Stimulated activated CD4-positive, alpha-beta T cell treated with anti-CD3 and anti-CD28 coated beads, Interleukin-1b, Interleukin-23, amount 100 ng/mL, for 4 hours (primary cell): ENCODE results near the gene ZNF260.
A peak's percentile ranks its signal among the peaks of the same experiment; 100 is the strongest.
"Not testable (repeated sequence)": the region's sequence is repeated elsewhere in the genome, so short reads cannot be mapped to it uniquely, and the experiment has no call there.

Source experiments
- DNase-seq, 2 donors: peaks; one replicate each; pipeline ENCODE4 v3.0.0-alpha.2; 2020; ENCODE audit warnings: low read depth in 2 of 2

The ZNF260 gene

DNA sequence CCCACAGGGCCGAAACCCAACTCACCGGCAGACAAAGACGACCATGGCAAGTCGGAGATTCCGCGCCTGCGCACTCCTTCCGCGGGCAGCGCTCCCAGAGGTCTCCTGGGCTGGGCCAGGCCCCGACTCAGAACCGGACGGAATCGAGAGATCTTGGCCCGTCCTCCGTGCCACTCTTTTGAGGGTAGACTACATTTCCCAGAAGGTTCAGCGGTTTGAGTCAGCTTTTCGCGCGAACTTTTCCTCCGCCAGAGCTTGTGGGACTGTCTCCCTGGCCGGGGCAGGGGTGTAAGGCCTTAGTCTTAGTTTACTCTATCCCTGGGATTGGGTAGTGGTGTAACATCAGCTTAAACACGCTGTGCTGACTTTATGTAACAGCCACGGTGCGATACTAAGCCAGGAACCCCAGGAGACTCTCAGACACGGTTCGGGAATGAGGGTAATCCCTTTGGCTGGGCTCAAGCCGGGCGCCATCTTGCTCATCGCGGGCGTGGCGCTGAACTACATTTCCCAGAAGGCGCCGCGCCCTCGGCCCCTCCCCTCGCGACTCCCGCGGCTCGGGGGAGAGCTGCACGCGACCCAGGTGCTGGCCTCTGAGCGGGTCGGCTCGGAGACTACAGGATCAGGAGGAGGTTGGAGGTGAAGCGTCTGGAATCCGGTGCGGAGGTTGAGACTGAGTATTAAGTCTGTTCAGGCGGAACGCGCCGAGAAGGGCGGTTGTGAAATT, at the start of gene ZNF260:
ZNF260 (minus strand) TSS at position 78 of the 727 bp plus-strand sequence. CDS start 13,033 bp downstream, outside the sequence.
- peak; percentile 87 to 89 for DNase-seq

DNA sequence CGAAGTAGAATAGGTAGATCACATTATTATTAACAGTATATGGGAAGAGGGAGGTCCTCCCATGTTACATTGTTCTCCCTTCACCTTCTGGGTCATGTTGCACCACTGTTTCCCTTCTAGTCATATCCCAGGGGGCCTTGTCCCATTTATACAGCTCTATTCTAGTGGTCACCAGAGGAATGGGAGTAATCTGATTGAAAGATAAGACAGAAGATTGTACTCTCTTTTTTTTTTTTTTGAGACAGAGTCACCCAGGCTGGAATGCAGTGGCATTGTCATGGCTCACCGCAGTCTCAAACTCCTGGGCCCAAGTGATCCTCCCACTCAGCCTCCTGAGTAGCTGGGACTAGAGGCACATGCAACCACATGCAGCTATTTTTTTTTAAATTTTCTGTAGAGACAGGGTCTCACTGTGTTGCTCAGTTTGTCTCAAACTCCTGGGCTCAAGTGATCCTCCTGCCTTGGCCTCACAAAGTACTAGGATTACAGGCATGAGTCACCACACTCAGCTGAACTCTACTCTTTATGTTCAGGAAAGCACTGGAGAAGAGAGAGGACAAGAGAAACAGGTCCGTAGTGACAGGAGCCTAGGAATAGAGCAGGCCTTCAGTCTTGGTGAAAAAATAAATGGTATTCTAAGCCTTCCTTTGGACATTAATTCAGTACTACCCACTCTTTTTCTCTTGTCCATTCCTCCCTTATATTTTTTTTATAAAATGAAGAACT, 49.4 kb upstream of the ZNF260 start:
- no peak for DNase-seq

DNA sequence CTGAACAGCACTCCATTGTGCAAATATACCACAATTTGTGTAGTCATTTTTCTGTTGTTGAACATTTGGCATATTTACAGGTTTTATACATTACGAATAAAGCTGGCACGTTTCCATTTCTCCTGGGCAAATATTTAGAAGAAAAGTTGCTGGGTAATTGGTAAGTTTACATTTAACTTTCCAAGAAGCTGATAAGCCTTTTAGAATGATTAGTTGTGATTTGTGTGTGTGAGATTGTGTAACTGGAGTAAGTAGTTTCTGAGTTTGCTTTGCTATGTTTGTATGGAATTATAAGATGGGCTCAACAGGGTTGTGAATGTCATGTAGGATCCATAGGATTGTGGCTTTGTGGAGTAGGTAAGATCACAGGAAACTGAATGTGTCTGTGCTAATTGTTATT, 46.7 kb upstream of the ZNF260 start:
- no peak for DNase-seq

DNA sequence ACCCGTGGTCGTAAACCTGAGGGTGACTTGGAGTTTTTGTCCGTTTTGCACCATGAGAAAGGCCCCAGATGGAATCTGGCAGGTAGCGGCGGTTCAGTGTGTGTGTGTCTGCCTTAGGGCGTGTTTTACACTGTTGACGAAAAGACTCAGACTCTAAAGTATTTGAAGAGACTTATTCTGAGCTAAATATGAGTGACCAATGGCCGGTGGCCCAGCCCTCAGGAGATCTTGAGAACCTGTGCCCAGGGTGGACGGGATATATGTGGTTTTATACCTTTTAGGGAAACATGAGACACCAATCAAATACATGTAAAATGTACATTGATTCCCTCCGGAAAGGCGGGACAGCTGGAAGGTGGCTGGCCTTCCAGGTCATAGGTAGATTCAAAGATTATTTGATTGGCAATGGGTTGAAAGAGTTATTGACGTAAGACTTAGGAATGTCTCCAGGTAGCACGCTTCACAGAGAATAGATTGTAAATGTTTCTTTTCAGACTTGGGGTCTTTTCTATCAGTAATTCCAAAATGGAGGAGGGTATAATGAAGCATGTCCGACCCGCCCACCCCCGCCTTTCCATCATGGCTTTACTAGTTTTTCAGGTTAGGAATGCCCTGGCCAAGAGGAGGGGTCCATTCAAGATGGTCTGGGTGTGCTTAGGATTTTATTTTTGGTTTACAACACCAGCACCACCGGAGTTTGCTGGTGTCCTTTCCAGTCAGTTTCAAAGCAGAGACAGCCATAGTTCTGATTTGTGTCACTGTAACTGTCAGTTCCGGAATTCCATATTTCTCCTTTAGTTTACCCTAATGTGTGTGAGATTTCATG, 46.0 kb upstream of the ZNF260 start:
- no peak for DNase-seq

DNA sequence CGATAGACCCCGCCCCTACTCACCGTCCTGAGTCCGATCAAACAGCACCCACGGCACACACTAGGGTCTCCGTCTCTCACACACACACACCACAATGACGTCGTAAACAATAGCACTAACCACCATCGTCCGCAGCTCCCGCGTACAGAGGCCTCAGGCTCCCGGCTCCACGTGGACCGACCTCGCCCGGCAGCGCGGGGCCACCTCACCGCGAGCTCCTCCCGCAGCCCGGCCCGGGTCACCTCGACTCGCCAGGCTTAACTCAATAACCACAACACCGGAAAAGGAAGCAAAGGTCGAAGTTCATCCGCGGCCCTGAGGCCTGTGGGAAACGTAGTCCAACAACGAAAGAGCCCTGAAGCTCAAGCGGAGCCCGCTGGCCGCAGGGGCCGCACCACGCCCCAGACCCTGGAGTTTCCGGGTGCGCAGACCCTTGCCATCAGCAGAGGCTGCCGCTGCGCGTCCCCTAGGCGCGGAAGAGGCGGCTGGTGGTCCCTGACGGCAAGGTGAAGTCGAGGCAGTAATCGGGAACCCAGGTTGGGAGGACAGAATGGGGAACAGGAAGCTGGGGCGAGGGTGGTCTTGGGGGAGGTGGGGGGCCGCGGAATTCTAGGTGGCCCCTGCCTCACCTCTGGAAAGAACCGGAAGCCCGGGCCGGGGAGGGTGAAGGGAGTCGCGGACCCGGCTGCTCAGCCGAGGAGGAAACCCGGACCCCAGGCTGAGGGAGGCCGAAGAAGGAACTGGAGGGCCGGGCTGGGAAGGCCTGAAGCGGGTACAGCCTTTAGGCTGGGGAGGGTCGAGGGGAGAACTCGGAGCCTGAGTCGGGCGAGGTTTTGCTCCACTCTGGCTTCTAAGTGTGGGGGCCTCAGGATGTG, 45.2 kb upstream of the ZNF260 start, which contains the start of gene ZNF529:
ZNF529 (minus strand) TSS at position 273 of the 875 bp plus-strand sequence. CDS start 946 bp downstream, outside the sequence.
- DNase-seq: peak; percentile 60 to 61

DNA sequence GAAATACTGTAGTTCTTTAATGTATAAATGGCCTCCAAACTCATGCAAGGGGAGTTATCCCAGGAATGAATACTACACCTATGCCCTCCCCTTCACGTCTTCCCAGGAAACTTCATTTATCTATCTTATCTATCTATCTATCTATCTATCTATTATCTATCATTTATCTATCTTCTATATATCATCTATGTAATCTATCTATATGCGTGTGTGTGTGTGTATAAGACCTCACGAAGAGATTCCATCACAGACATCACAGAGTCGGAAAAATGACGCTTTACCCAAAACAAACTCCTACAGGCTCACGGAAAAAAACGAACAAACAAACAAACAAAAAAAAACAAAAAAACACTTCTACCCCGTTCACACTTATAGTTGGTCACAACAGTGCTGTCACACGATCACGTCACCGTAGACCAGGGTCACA, 44.5 kb upstream of the ZNF260 start:
- no peak for DNase-seq

DNA sequence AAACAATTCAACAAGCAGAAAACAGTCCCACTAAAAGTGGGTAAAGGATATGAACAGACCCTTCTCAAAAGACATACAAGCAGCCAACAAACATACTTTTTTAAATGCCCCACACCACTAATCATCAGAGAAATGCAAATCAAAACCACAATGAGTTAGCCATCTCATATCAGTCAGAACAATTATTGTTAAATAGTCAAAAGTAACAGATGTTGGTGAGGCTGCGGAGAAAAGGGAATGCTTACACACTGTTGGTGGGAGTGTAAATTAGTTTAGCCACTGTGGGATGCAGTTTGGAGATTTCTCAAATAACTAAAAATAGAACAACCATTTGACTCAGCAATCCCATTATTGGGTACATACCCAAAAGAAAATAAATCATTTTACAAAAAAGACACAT, 36.3 kb upstream of the ZNF260 start:
- no peak for DNase-seq

DNA sequence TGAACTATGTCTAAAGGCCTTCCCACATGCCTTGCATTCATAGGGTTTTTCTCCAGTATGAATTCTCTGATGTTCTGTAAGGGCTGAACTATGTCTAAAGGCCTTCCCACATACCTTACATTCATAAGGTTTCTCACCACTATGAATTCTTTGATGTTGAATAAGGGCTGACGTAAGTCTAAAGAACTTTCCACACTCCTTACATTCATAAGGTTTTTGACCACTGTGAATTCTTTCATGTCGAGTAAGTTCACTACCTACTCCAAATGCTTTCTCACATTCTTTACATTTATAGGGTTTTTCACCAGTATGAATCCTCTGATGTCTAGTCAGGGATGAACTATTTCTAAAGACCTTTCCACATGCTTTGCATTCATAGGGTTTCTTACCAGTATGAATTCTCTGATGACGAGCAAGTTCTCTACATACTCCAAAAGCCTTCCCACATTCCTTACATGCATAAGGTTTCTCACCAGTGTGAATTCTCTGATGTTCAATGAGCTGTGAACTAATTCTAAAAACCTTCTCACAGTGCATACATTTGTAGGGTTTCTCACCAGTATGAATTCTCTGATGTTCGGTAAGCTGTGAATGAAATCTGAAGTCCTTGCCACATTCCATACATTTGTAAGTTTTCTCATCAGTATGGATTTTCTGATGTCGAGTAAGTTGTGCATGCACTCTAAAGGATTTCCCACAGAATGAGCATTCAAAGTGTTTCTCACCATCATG, 19.1 kb upstream of the ZNF260 start:
- no peak for DNase-seq

DNA sequence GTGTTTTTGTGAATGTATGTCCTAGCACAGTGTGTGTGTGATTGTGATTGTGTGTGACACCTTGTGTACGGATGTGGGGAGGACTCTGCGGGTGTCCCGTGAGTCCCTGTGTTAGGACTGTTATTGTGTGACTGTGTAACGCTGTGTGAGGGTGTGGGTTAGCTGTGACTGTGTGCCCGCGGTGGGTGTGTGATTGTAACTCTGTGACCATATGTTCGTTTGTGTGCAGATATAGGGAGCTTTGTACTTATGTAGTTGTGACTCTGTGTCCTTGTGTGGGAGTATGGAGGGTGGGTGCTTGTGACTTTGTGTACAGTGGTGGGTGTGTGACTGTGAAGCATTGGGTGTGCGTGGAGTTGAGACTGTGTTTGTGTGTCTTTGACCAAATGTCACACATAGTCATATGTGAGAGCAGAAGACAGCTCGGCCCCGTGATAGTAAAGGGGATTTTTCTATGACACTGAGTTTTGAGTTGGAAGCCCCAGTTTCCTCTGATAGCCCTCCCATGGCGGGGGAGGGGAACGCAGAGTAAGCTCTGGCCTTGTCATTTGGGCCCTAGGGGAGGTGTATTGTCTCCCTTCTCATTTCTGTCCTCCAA, 949 bp upstream of the ZNF260 start:
- DNase-seq: peak in 1 of 2 donors; percentile 6

DNA sequence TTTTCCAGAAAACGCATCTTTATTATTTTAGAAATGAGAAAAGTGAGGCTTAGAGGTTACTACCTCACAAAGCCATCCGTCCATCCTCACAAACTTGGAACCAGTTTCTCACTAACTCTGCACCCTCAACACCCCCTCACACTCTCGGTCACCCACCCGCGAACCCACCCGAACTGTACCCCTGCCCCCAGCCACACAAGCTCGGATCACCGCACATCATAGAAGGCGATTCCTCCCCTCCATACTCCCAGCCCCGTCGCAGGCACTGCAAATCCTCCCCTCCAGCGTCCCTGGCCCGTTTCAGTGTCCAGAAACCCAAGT, 238 bp downstream of the ZNF260 start:
- no peak for DNase-seq

DNA sequence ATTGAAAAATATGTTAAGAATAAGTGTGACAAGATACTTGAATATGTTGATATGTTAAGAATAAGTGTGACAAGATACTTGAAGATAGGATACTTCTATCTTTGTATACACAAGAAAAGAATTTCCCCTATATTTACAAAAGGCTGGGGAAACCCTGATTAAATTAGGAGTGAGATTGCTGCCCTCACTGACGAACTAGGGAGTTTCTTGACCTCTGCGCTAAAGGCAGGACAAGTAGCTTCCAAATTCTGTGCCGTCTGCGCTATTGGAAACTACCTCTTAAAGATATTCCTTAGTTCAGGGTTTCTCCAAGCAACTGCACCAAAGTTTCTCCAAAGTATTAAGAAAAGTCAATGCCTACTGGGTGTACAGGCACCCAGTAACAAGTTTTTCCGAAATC, 730 bp downstream of the ZNF260 start:
- DNase-seq: no peak

DNA sequence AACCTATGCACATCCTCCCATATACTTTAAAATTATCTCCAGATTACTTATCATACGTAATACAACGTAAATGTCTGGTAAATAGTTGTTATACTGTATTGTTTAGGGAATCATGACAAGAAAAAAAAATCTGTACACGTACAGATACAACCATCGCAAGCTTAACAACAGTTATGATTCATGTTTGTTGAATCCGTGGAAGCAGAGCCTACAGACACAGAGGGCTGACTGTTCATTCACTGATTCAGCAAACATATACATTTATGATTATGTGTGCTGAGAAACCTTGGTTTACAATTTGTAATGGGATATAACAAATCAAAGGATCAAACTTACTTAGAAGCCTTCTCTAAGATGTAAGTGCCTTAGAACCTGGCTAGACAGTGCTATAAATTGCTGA, 1.5 kb downstream of the ZNF260 start:
- DNase-seq: no peak

DNA sequence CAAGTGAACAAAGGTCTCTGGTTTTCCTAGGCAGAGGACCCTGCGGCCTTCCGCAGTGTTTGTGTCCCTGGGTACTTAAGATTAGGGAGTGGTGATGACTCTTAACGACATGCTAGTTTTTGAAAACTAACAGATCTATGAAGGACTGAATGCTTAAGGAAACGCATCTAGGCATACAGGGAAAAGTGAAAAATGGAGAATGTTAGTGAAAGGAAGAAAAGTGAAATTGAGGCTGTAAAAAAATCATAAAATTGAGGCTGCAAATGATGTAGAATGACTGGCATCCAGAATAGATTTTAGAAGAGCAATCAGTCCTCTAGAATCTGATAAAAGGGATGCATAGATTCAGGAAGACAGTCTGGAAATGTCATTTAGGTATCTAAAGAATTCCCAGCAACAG, 3.5 kb downstream of the ZNF260 start:
- DNase-seq: no peak

DNA sequence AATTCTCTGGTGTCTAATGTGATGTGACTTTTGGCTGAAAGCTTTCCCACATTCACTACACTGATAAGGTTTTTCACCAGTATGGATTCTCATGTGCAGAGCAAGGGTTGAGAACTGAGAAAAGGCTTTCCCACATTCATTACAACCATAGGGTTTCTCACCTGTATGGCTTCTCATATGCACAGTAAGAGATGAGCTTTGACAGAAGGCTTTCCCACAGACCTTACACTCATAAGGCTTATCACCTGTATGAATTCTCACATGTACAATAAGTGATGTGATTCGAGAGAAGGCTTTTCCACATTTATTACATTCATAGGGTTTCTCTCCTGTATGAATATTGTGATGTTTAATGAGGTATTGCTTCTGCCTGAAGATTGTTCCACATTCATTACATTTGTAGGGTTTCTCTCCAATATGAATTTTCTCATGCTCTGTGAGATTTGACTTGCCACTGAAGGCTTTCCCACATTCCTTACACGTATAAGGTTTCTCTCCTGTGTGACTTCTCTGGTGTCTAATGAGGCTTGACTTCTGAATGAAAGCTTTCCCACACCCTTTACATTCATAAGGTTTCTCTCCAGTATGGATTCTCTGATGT, 14.0 kb downstream of the ZNF260 start:
- DNase-seq: no peak

DNA sequence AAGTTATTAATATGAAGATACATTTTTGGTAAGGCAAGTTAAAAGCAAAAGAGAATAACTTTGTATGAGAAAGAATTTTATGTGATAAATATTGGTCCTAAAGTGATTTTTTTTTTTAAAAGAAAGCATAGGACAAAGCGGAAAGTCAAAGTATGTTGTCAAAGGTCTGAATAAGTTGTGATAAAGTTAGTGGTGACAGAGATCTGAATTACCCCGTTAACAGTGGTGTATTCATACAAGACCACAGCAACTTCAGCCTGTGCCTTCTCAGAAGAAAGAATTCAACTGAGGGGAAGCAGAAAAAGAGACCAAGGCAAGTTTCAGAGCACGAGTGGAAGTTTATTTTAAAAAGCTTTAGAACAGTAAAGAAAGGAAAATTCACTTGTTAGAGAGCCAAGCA, 19.7 kb downstream of the ZNF260 start:
- no peak for DNase-seq

DNA sequence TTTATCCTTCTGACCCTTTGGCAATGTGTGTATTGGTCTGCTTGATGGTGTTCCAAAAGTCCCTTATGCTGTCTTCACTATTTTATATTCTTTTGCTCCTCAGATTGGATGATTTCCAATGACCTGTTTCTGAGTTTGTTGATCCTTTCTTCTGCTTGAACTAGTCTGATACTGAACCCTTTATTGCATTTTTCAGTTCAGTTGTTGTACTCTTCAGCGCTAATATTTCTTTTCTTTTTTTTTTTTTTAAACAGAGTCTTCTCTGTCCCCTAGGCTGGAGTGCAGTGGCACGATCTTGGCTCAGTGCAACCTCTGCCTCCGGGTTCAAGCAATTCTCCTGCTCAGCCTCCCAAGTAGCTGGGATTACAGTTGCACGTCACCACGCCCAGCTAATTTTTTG, 26.1 kb downstream of the ZNF260 start:
- no peak for DNase-seq

DNA sequence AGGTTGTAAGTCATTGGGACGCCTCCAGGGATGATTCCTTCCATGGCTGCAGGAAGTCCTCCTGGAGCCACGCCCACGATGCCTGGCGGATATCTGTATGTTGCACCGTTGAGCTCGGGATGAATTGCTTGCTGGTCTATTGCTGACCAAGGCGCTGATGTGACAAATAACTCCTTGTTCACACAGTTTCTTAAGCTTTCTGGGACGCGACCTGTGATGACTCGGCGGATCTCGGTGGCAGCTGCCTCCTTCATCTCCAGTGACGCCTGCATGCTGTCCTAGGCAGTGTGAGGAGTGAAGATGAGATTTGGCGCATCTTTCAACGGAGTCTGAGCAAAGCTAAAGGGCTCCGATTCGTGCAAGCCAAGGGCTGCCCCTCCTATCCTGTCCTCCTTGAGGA, 31.1 kb downstream of the ZNF260 start:
- no peak for DNase-seq

DNA sequence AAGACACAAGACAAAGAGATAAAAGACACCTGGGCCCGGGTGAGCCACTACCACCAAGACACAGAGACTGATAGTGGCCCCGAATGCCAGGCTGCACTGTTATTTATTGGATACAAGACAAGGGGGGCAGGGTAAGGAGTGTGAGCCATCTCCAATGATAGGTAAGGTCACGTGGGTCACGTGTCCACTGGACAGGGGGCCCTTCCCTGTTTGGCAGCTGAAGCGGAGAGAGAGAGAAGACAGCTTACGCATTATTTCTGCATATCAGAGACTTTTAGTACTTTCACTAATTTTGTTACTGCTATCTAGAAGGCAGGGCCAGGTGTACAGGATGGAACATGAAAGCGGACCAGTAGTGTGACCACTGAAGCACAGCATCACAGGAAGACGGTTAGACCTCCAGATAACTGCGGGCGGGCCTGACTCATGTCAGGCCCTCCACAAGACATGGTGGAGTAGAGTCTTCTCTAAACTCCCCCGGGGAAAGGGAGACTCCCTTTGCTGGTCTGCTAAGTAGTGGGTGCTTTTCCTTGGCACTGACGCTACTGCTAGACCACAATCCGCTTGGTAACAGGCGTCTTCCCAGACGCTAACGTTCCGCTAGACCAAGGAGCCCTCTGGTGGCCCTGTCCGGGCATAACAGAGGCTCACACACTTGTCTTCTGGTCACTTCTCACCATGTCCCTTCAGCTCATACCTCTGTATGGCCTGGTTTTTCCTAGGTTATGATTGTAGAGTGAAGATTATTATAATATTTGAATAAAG, 35.2 kb downstream of the ZNF260 start:
- not testable (repeated sequence) for DNase-seq

DNA sequence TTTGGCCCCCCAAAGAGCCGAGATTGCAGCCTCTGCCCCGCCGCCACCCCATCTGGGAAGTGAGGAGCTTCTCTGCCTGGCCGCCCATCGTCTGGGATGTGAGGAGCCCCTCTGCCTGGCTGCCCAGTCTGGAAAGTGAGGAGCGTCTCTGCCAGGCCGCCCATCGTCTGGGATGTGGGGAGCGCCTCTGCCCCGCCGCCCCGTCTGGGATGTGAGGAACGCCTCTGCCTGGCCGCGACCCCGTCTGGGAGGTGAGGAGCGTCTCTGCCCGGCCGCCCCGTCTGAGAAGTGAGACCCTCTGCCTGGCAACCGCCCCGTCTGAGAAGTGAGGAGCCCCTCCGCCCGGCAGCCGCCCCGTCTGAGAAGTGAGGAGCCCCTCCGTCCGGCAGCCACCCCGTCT, 37.2 kb downstream of the ZNF260 start:
- DNase-seq: not testable (repeated sequence)
